Islet of Langerhans (tissue), 1 donor: ENCODE measurements around the gene UGT2B17.
A peak's percentile ranks its signal among the peaks of the same experiment; 100 is the strongest.
"Not testable (repeated sequence)": the region's sequence is repeated elsewhere in the genome, so short reads cannot be mapped to it uniquely, and the experiment has no call there.

ENCODE experiments used
- FAIRE-seq: peaks from one replicate; lab custom pipeline; 2011; peaks lifted over from hg19 to GRCh38; lab: Jason Lieb, UNC

The UGT2B17 gene

DNA sequence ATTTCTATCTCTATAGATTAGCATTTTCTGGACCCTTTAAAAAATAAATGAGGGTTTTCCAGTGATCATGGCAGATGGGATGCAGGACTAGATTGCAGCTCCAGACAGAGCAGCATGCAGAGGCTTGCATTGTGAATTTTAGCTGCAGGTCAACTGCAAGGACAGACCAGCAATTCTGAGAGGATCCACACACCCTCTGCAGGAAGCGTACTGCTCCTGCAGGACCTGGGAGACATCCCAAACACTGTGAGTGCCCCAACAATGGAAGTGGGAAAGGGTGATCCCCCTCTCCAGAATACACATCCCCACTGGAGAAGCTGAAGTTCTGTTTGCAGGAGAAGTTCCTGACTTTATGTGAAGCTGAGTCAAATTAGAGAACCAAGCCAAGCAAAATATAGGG is 7.1 kb downstream of the UGT2B17 start:
- not testable (repeated sequence) for FAIRE-seq

DNA sequence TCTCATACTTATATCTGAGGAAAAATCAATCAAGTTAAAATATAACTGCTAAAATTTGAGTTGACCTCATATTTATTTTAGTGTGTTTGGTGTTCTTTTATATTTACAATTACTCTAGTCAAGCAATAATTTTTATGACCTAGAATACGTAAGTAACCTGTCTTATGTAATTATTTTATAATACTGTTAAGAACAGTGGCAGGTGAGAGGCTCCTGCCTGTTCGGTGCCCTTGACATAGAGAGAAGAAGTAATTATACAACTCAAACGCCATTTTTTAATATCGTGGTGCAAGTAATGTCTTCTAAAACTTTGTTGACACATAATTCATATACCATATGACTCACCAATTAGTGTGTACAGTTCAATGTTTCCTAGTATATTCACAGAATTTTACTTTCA is 7.6 kb downstream of the UGT2B17 start:
- peak; percentile 30 for FAIRE-seq

DNA sequence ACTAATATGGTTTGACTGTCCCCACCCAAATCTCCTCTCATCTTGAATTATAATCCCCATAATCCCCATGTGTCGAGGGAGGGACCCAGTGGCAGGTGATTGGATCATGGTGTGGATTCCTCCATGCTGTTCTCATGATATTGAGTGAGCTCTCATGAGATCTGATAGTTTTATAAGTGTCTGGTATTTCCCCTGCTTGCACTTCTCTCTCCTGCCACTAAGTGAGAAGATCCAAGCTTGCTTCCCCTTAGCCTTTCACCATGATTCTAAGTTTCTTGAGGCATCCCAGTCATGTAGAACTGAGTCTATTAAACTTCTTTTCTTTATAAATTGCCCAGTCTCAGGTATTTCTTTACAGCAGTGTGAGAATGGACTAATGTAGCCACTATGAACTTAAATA is 9.8 kb downstream of the UGT2B17 start:
- not testable (repeated sequence) for FAIRE-seq

DNA sequence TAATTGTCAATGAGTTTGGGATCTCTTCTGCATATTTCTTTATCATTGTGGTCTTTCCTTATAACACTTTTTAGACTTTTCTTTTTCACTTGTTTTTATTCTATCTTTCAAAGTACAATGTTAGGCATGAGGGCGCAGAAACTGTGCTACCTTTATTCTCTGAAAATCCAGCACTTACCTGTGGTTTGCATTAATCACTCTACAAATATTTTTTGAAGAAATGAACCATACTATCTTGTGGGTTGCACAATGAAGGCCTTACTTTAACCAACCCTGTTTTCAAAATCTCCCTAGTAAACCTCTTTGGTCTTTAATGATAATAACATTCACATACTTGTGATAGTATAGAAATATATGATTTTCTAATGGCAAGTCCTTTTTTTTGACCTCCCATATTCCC is 11.0 kb downstream of the UGT2B17 start:
- peak; percentile 95 for FAIRE-seq

DNA sequence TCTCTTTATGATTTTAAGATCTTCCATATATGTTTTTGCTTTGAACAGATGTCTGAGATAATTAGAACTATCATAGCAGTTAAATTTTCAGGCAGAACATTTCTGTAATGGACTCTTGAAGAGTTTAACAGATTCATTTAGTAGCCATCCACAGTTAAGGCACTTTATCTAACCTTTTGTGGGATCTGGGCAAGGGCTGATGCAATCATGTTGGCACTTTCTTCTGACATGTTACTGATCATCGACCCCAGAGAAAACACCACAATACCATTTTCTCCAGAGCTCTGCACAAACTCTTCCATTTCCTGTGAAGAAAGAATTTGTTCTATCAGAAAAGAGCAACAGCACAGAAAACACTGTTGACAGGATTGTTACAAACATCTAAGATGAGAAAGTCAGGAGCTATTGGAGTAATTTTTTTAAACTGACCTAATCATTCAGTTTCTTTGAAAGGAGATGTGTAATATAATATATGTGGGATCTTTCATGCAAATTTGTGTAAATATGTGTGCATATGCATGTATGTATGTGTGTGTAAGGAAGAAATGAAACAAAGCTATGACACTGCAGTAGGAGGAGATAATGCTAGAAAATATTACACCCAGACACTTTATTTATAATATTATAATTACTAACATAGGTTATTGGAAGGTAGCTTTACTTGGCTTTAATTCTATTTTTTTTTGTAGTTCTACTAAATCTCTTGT is 15.6 kb downstream of the UGT2B17 start:
- FAIRE-seq, result peak; percentile 41

DNA sequence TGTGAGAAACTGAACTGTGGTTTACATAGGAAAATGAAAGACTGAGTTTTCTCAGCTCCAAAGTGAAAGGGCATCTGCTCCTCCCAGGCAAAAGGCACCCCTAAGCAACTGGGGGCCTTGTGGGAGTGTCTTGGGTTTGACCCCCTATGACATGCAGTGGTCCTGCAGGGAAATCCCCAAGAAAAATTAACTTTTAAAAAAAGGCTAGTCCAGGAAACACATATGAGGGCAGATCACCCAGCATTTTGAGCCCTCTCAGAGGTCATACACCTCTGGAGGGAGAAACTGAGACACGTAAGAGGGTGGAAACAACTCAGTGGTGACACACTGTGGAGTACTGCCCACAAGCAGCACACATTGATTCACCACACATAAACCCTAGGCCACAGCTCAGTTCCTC is 22.3 kb downstream of the UGT2B17 start:
- FAIRE-seq, result not testable (repeated sequence)

DNA sequence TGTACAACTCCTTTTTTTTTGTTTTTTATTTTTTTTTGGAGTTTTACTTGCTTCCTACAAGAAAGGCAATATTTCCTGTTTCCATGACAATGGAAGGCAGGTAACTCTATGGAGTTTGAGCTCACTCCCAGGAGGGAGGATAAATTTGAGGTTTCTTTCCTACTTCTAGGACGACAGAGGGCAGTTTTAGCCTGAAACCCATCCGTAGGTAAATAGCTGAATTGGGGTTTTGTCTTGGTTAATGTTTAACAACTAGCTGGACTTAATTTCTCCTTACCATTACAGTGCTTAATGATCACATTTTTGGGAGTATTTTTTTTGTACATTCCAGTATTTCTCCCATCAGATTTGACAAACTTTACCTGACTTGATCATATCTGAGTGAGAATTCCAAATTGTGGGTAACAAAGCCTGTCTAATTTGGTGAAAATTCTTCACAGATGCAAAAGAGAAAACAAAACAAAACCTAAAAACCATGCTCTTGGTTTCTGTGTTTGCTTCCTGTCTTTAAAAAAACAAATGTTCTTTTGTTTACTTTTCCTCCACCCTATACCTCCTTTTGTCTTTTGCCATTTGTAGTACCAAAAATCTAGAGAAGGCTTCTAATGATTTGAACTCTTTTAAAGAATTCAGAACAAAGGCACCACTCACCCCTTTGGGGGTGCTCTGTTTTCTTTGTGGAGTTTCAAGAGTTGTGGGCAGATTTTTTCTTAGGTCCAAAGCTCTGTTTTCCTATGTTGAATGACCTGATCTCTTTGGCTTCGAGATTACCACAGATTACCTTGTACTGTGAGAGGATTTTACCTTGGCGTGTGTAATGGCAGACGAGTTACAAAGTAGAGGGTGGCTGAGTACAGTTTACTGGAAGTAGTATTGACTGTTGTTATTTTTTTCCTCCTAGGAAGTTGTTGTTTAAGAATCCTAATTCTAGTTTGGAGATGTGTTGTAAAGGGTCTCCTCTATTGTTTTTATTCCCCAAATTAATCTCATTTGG is 23.0 kb downstream of the UGT2B17 start:
- FAIRE-seq, result peak; percentile 81

DNA sequence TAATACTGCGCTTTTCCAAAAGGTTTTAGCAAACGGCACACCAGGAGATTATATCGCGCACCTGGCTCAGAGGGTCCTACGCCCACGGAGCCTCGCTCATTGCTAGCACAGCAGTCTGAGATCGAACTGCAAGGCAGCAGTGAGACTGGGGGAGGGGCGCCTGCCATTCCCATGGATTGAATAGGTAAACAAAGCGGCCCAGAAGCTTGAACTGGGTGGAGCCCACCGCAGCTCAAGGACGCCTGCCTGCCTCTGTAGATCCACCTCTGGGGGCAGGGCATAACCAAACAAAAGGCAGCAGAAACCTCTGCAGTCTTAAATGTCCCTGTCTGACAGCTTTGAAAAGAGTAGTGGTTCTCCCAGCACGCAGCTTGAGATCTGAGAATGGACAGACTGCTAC is 33.4 kb downstream of the UGT2B17 start:
- not testable (repeated sequence) for FAIRE-seq

DNA sequence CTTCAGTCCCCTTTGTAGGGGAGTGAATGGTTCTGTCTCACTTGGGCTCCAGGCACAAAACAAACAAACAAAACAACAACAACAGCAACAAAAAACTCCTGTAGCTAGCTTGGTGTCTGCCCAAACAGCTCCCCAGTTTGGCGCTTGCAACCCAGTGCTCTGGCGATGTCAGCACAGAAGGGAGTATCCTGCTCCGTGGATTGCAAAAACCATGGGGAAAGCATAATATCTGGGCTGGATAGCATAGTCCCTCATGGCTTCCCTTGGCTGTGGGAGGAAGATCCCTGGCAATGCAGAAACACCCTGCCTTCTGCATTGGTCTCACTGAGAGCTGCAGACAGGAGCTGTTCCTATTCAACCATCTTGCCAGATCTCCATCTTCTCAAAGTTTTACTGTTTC is 39.7 kb downstream of the UGT2B17 start:
- FAIRE-seq, result no peak

DNA sequence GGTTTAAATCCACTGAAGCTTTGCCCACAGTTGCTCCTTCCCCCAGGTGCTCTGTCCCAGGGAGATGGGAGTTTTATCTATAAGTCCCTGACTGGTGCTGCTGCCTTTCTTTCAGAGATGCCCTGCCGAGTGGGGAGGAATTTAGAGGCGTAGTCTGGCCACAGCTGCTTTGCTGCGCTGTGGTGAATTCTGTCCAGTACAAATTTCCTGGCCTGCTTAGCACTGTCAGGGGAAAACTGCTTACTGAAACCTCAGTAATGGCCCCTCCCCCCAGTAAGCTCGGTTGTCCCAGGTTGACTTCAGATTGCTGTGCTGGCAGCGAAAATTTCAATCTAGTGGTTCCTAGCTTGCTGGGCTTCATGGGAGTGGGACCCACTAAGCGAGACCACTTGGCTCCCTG is 40.1 kb downstream of the UGT2B17 start:
- no peak for FAIRE-seq

DNA sequence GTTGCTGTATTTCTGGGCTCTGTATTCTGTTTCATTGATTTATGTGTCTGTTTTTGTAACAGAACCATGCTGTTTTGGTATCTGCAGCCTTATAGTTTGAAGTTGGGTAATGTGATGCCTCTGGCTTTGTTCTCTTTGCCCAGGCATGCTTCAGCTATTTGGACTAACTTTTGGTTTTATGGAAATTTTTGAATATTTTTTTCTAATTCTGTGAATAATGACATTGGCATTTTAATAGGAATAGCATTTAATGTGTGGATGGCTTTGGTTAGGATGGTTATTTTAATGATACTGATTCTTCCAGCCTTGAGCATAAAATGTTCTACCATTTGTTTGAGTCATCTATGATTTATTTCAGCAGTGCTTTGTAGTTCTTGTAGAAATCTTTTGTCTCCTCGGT is 53.9 kb downstream of the UGT2B17 start:
- FAIRE-seq, result not testable (repeated sequence)

DNA sequence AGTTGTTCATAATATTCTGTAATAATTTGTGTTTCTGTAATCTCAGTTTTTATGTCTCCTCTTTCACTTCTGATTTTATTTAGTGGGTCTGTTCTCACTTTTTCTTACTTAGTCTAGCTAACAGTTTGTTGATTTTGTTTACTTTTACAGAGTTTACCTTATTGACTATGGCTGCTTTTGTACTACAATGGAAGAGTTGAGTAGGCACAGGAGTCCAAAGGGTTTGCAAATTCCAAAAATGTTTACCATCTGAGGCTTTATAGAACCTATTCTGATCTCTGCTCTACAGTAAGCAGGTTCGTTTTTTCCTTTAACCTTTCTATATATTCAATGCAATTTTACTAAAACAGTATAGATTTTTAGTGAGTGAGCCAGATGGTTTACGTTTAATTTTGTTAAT is 55.1 kb downstream of the UGT2B17 start:
- no peak for FAIRE-seq

DNA sequence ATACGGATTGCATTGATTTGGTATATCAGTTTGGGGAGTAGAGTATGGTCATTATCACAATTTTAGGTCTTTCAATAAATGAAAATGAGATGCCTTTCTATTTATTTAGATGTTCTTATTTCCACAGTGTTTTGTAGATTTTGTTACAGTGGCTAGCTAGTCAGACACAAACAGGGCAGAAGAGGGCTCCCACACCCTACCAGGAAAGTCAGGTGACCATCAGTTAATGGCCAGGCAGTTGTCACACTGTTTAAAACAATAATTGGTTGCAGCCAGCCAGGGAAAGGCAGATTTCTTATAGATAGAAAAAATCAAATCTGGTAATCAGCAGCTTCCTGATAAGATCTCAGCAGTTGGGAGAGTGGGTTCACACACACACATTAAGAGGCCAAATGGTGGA is 57.2 kb downstream of the UGT2B17 start:
- no peak for FAIRE-seq

DNA sequence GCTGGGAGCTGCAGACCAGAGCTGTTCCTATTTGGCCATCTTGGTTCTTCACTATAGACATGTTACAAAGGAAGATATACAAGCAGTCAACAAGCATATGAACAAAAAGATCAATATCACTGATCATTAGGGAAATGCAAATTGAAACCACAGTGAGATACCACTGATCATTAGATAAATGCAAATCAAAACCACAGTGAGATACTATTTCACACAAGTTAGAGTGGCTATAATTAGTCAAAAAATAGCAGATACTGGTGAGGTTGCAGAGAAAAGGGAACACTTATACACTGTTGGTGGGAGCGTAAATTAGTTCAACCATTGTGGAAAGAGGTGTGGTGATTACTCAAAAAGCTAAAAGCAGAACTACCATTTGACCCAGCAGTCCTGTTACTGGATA is 70.7 kb downstream of the UGT2B17 start:
- FAIRE-seq, result not testable (repeated sequence)

DNA sequence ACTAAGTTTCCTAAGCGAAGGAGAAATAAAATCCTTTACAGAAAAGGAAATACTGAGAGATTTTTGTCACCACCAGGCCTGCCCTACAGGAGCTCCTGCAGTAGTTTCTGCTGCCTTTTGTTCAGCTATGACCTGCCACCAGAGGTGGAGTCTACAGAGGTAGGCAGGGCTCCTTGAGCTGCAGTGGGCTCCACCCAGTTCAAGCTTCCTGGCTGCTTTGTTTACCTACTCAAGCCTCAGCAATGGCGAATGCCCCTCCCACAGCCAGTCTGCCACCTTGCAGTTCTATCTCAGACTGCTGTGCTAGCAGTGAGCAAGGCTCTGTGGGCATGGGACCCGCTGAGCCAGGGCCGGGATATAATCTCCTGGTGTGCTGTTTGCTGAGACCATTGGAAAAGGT is 71.3 kb downstream of the UGT2B17 start:
- not testable (repeated sequence) for FAIRE-seq

DNA sequence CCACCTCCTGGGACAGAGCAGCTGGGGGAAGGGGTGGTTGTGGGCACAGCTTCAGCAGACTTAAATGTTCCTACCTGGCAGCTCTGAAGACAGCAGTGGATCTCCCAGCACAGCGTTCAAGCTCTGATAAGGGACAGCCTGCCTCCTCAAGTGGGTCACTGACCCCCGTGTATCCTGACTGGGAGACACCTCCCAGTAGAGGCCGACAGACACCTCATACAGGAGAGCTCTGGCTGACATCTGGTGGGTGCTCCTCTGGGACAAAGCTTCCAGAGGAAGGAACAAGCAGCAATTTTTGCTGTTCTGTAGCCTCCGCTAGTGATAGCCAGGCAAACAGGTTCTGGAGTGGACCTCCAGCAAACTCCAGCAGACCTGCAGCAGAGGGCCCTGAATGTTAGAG is 72.7 kb downstream of the UGT2B17 start:
- not testable (repeated sequence) for FAIRE-seq

DNA sequence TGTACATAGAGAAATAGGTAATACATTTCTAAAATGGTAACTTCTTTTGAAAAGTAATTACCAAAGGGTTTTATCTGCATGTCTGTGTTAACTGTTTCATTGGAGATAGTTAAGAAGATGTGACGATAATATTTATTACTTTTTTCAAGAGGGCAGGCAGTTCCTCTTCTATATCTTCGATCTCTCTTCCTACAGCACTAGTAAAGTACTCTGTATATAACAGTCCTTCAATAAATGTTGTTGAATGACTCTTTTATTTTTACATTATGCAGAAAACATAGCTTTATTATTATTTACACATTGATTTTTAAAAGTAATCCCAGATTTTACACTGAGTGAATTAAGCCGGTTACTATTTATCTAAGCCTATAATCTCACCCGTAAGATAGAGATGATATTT is 77.1 kb downstream of the UGT2B17 start:
- peak; percentile 84 for FAIRE-seq

DNA sequence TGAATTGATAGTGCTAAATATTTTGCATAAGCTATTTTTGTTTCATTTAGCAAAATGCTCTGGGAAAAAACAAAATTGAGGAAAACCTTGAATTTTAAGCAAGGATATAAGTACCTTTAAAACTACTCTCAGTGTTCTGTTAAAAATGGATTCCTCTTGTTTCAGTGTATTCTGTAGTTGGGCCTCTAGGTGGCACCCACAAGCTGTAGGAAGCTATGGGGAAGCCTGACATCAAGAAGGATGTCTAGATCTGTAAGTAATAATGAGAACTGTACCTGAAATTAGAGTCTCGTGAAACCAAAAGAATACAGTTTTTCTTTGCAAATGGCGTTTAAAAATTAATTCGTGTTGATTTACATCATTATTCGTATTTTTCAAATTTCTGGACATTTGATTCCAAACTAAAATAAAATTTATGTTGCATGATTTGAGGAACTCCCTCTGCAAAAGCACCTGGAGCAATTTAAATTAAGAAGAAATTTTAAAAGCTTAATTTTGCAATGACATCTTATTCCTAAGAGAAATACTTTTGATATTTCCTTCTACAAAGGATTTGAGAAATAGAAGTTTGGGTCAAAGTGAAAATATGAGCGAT is 77.6 kb downstream of the UGT2B17 start:
- FAIRE-seq, result peak; percentile 99

DNA sequence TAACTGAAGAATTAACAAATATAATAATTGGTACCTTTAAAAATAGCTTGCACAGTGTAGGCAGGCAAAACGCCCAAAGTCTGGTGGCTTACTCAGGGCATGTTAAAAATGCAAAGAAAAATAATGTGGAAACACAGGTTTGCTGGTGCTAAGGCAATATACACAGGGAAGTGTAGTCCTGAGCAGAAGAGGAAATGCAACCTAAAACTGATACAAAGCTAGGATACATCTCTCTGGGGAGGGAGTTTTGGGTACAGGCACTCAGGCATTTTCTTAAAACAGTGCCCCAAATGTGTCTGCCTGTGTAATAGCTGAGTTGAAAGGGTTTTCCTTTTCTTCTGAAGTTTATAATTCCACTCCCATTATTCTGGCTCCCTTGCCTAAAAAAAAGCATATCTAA is 81.4 kb downstream of the UGT2B17 start:
- no peak for FAIRE-seq

DNA sequence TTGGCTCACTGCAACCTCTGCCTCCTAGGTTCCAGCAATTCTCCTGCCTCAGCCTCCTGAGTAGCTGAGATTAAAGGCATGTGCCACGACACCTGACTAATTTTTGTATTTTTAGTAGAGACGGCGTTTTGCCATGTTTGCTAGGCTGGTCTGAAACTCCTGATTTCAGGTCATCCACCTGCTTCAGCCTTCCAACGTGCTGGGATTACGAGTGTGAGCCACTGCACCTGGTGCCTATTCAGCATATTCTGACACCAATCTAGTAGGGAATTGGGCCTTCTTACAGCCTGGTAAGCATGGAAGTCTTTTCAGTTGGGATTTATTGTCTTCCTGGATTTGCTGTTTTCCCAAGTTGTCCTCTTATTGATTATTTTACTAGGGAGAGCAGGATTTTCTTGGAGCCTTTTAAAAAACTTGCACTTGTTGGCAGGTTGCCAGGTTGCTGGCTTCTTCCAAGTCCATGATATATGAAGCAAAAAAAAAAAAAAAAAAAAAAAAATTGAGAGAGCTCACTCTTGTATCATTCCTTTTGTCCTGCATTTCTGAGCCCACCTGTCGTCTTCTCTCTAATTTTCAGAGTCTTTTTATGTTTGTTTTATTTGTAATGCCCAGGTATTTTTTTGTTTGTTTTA is 85.2 kb downstream of the UGT2B17 start:
- FAIRE-seq, result no peak

DNA sequence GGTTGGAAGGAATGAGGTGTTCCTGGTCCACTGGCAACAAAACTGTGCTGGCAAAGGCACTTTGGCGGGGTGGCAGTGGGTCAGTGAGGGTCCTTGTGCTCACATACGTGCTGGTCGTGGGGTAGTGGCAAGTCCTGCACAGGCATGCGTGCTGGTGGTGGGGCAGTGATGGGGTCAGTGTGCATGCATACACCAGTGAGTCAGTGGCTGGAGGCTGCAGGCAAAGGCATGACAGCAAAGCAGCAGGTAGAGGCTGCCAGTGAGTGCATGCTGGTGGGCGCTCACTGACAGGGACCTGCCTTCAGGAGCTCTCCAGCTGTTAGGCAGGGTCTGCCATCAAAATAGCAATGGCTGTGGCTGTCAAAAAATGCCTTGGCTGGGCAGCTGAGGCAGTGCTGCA is 86.8 kb downstream of the UGT2B17 start:
- no peak for FAIRE-seq
